ENCODE data around the gene FRMD3.

GRCh38 chr9:83570359-83570758 lies 32.2 kb upstream of the FRMD3 start:
- TF ChIP-seq CTCF (IDR thresholded peaks at IDR 0.05; ENCODE audit: low read depth, low read length) = no peak
- TF ChIP-seq POLR2A (IDR thresholded peaks at IDR 0.05; ENCODE audit: extremely low read depth, insufficient read length) = no peak
- TF ChIP-seq, protein P1, sequence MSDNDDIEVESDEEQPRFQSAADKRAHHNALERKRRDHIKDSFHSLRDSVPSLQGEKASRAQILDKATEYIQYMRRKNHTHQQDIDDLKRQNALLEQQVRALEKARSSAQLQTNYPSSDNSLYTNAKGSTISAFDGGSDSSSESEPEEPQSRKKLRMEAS (IDR thresholded peaks at IDR 0.05; ENCODE audit: low read depth, low read length) = no peak
- TF ChIP-seq MYC (IDR thresholded peaks at IDR 0.05; ENCODE audit: low read depth, low read length) = no peak

Data from NB4 (cell line).